ENCODE data around the gene HIPK3. TPM values are rescaled to one million over a fixed set of nuclear protein-coding genes. Genes with fewer than 3 reads are reported as not detected.

The HIPK3 gene
- total and polyA plus RNA-seq, 10 of the 15 experiments (the other 5 are each of a cell fraction or from before 2014, with no cell fraction given) = 3.4 to 26.5 (median 13.6) TPM

GRCh38 chr11:33257160-33257896, at the start of gene HIPK3 (continued):
- no peak for TF ChIP-seq TBL1XR1 (IDR thresholded peaks at IDR 0.05; ENCODE audit: low read depth, low read length)
- TF ChIP-seq RCOR1 (conservative IDR thresholded peaks at IDR 0.05; ENCODE audit: low read depth, low read length) = no peak
- TF ChIP-seq CUX1 (IDR thresholded peaks at IDR 0.05; ENCODE audit: insufficient replicate concordance, low read depth, low read length) = no peak
- no peak for TF ChIP-seq ATF3 (IDR thresholded peaks at IDR 0.05; ENCODE audit: borderline replicate concordance, extremely low read depth, low read depth, low read length)
- TF ChIP-seq NR2F1 (conservative IDR thresholded peaks at IDR 0.05) = peak; percentile 60
- no peak for TF ChIP-seq MEF2A (IDR thresholded peaks at IDR 0.05; ENCODE audit: insufficient read depth, low read depth, low read length)
- TF ChIP-seq BMI1 (IDR thresholded peaks at IDR 0.05; ENCODE audit: borderline replicate concordance) = no peak
- TF ChIP-seq PAX8 (IDR thresholded peaks at IDR 0.05) = no peak
- peak; percentile 53 for TF ChIP-seq DPF2 (IDR thresholded peaks at IDR 0.05)
- TF ChIP-seq SMC3 (IDR thresholded peaks at IDR 0.05; ENCODE audit: borderline replicate concordance, low read length) = no peak
- TF ChIP-seq GATAD2B (conservative IDR thresholded peaks at IDR 0.05; ENCODE audit: low read depth) = peak; percentile 83; the same call in 1 of the 2 replicates
- TF ChIP-seq SMAD5 (IDR thresholded peaks at IDR 0.05; ENCODE audit: low read depth) = peak; percentile 26; the same call in 1 of the 2 replicates
- TF ChIP-seq ZBTB33 (IDR thresholded peaks at IDR 0.05) = no peak
- TF ChIP-seq ASH2L (IDR thresholded peaks at IDR 0.05; ENCODE audit: borderline replicate concordance, low read depth) = 0 out of 2 replicates have a peak, but pooled peaks have one; percentile 40
- TF ChIP-seq MAX (IDR thresholded peaks at IDR 0.05; ENCODE audit: low read depth, low read length) = no peak; the same call in 1 of the 2 replicates
- TF ChIP-seq ZBTB11 (CRISPR knock-in tag; IDR thresholded peaks at IDR 0.05) = no peak
- no peak for TF ChIP-seq ZNF207 (IDR thresholded peaks at IDR 0.05; ENCODE audit: borderline replicate concordance)
- no peak for TF ChIP-seq STAT3 (IDR thresholded peaks at IDR 0.05; ENCODE audit: low read depth, low read length)
- no peak for TF ChIP-seq FOXM1 (IDR thresholded peaks at IDR 0.05; ENCODE audit: low read depth, low read length)
